Liver (tissue), 9 donors: ENCODE measurements around the gene PLEKHA7. TPM values are rescaled to one million over a fixed set of nuclear protein-coding genes. Genes with fewer than 3 reads are reported as not detected.

Experiments used
- DNase-seq: peaks from one replicate; pipeline ENCODE4 v3.0.0-alpha.2; 2017; ENCODE audit warnings: low spot score
- H3K27ac ChIP-seq, 2 donors: one replicate each; pipeline ENCODE4 v1.7.0; 2013; ENCODE audit warnings: inconsistent platforms in 2 of 2, low read length in 2 of 2, control low read depth in 1 of 2, low read depth in 1 of 2, mild to moderate bottlenecking in 1 of 2
- H3K27me3 ChIP-seq, 4 donors: one replicate each; pipeline versions ENCODE4 v1.6.1 to v1.7.0; 2013; ENCODE audit warnings: low read length in 3 of 4, inconsistent platforms in 1 of 4, mild to moderate bottlenecking in 1 of 4, moderate library complexity in 1 of 4; ENCODE audit not compliant: control insufficient read depth in 4 of 4, insufficient read depth in 4 of 4
- H3K36me3 ChIP-seq, 4 donors: one replicate each; pipeline versions ENCODE4 v1.6.1 to v1.7.0; 2013; ENCODE audit warnings: low read length in 3 of 4, mild to moderate bottlenecking in 3 of 4, low read depth in 1 of 4, moderate library complexity in 1 of 4; ENCODE audit not compliant: control insufficient read depth in 4 of 4, insufficient read depth in 3 of 4
- H3K4me1 ChIP-seq, 4 donors: one replicate each; pipeline versions ENCODE4 v1.6.1 to v1.7.0; 2013; ENCODE audit warnings: low read length in 3 of 4, mild to moderate bottlenecking in 3 of 4, moderate library complexity in 1 of 4; ENCODE audit not compliant: control insufficient read depth in 4 of 4, insufficient read depth in 4 of 4
- H3K4me3 ChIP-seq, 3 donors: one replicate each; pipeline versions ENCODE4 v1.6.1 to v1.7.0; 2013; ENCODE audit warnings: low read length in 3 of 3, control low read depth in 1 of 3, low read depth in 1 of 3, mild to moderate bottlenecking in 1 of 3
- H3K9ac ChIP-seq, 2 donors: one replicate each; pipeline ENCODE4 v1.7.0; 2013; ENCODE audit warnings: low read length in 2 of 2, mild to moderate bottlenecking in 2 of 2, moderate library complexity in 2 of 2, control low read depth in 1 of 2, low read depth in 1 of 2
- H3K9me3 ChIP-seq, 4 donors: one replicate each; pipeline versions ENCODE4 v1.6.1 to v1.7.0; 2013; ENCODE audit warnings: low read length in 3 of 4; ENCODE audit not compliant: control insufficient read depth in 4 of 4
- ATF3 ChIP-seq: IDR thresholded peaks from 2 replicates; pipeline ENCODE4 v1.6.1; 2016; ENCODE audit warnings: antibody characterized with exemption
- CTCF ChIP-seq: fragments of 150-350 bp; IDR thresholded peaks from 2 replicates; pipeline ENCODE4 v1.5.1; 2017; ENCODE audit warnings: improper control_type of control experiment, low read depth, low read length; ENCODE audit not compliant: missing input control
- EGR1 ChIP-seq, 2 donors: IDR thresholded peaks; 2 replicates each; pipeline ENCODE4 v1.6.1; 2016 to 2018; ENCODE audit warnings: antibody characterized with exemption in 2 of 2, low read depth in 2 of 2
- FOXA2 ChIP-seq: IDR thresholded peaks from 2 replicates; pipeline ENCODE4 v1.6.1; 2016; ENCODE audit warnings: antibody characterized with exemption
- GABPA ChIP-seq, 2 donors: IDR thresholded peaks in 1 of 2; conservative IDR thresholded peaks in 1 of 2; 2 replicates each; pipeline ENCODE4 v1.6.1; 2016; ENCODE audit warnings: antibody characterized with exemption in 2 of 2, mild to moderate bottlenecking in 1 of 2, moderate library complexity in 1 of 2
- HNF4G ChIP-seq: IDR thresholded peaks from 2 replicates; pipeline ENCODE4 v1.6.1; 2016; ENCODE audit warnings: antibody characterized with exemption
- JUND ChIP-seq, 2 donors: IDR thresholded peaks; 2 replicates each; pipeline ENCODE4 v1.6.1; 2016; ENCODE audit warnings: antibody characterized with exemption in 2 of 2
- MAX ChIP-seq: IDR thresholded peaks from 2 replicates; pipeline ENCODE4 v1.6.1; 2016; ENCODE audit warnings: antibody characterized with exemption
- NR2F2 ChIP-seq: IDR thresholded peaks from 2 replicates; pipeline ENCODE4 v1.6.1; 2016; ENCODE audit warnings: antibody characterized with exemption
- RAD21 ChIP-seq, 2 donors: IDR thresholded peaks; 2 replicates each; pipeline ENCODE4 v1.6.1; 2016; ENCODE audit warnings: antibody characterized with exemption in 2 of 2, mild to moderate bottlenecking in 2 of 2
- REST ChIP-seq: IDR thresholded peaks from 2 replicates; pipeline ENCODE4 v1.6.1; 2016; ENCODE audit warnings: antibody characterized with exemption, mild to moderate bottlenecking
- RXRA ChIP-seq, 2 donors: IDR thresholded peaks; 2 replicates each; pipeline ENCODE4 v1.6.1; 2017 to 2018; ENCODE audit warnings: antibody characterized with exemption in 2 of 2, mild to moderate bottlenecking in 1 of 2
- SP1 ChIP-seq: IDR thresholded peaks from 2 replicates; pipeline ENCODE4 v1.6.1; 2018; ENCODE audit warnings: antibody characterized with exemption, mild to moderate bottlenecking
- TAF1 ChIP-seq: conservative IDR thresholded peaks from 2 replicates; pipeline ENCODE4 v1.6.1; 2016; ENCODE audit warnings: antibody characterized with exemption, mild to moderate bottlenecking
- YY1 ChIP-seq: IDR thresholded peaks from 2 replicates; pipeline ENCODE4 v1.6.1; 2016; ENCODE audit warnings: antibody characterized with exemption, mild to moderate bottlenecking
- ZBTB33 ChIP-seq: IDR thresholded peaks from 2 replicates; pipeline ENCODE4 v1.6.1; 2016; ENCODE audit warnings: antibody characterized with exemption
- WGBS: extraction: QIAGEN DNeasy Blood & Tissue Kit; methylation state at CpG from one replicate; pipeline ENCODE4 v1.1.7; 2013; 5-methylcytosine and 5-hydroxymethylcytosine counted together
- polyA plus RNA-seq, 2 donors: library from polyadenylated mRNA; stranded (reverse) in 1 of 2; unstranded in 1 of 2; fragments of 200-250 nt in 1 of 2; fragments of >200 nt in 1 of 2; fragmentation: Nextera tagmentation in 1 of 2; extraction: Ambion mirVana in 1 of 2; gene quantifications; one replicate each; pipeline versions ENCODE4 v1.2.1 to v1.2.3, GENCODE V29; 2013 to 2015
- total RNA-seq, 2 donors: library from RNA; depleted of rRNA; stranded (reverse); fragments of >200 nt; gene quantifications; one replicate each; pipeline ENCODE4 v1.2.3, GENCODE V29; 2014
- donor health status: healthy.
- donor health status: healthy.
- donor health status: healthy.
- donor health status: healthy.
- donor health status: healthy.

PLEKHA7 gene
- total and polyA plus RNA-seq, 4 donors = 6.1 to 28.8 (median 8.5) TPM

GRCh38 chr11:16820324-16821092 is 193.7 kb downstream of the PLEKHA7 start (continued):
- peak; percentile 87 for TF ChIP-seq CTCF
- TF ChIP-seq ZBTB33 = no peak
- TF ChIP-seq NR2F2 = peak; percentile 28

- Histone ChIP-seq H3K9me3 (no peaks in the 10 kb centered on the region), H3K4me1 (peaks cover 13 to 36% (median 20%) of the 10 kb centered on the region in 4 donors), H3K27ac (no peak overlapping the region), H3K36me3 (peaks cover 0 to 10% (median 1%) of the 10 kb centered on the region in 4 donors), H3K9ac (no peak overlapping the region), H3K4me3 (no peak overlapping the region), H3K27me3 (no peaks in the 10 kb centered on the region)
- WGBS = 65% methylated on average over 4 of the region's 4 CpGs
- TF ChIP-seq RAD21 (IDR thresholded peaks at IDR 0.05) = peak in 1 of 2 donors; percentile 6
- peak in 1 of 2 donors; percentile 57 for TF ChIP-seq RXRA (IDR thresholded peaks at IDR 0.05)
- TF ChIP-seq YY1 = no peak
- TF ChIP-seq GABPA (IDR thresholded peaks at IDR 0.05 in 1 of 2, conservative IDR thresholded peaks at IDR 0.05 in 1 of 2) = no peak
- TF ChIP-seq SP1 = no peak
- no peak for TF ChIP-seq ZBTB33
- TF ChIP-seq FOXA2 = peak; percentile 20
- no peak for DNase-seq
Observed at GRCh38 chr11:16818284-16818683, 195.9 kb downstream of the PLEKHA7 start.

GRCh38 chr11:16817351-16817750 is 196.9 kb downstream of the PLEKHA7 start:
- H3K4me1 ChIP-seq = peaks cover 13 to 37% (median 20%) of the 10 kb centered on the region in 4 donors
- TF ChIP-seq RXRA (IDR thresholded peaks at IDR 0.05) (no peak), TAF1 (no peak), YY1 (no peak), RAD21 (IDR thresholded peaks at IDR 0.05) (no peak), CTCF (no peak), EGR1 (IDR thresholded peaks at IDR 0.05; ENCODE audit: low read depth in 2 of 2) (no peak), REST (no peak), FOXA2 (no peak), HNF4G (no peak), JUND (IDR thresholded peaks at IDR 0.05) (no peak), MAX (no peak), ATF3 (no peak)

More at GRCh38 chr11:16817351-16817750, 196.9 kb downstream of the PLEKHA7 start:
- no peak for DNase-seq
- Histone ChIP-seq H3K27ac (no peak overlapping the region), H3K9me3 (no peaks in the 10 kb centered on the region), H3K4me3 (no peak overlapping the region), H3K9ac (no peak overlapping the region), H3K36me3 (peaks cover 0 to 17% (median 3%) of the 10 kb centered on the region in 4 donors), H3K27me3 (no peaks in the 10 kb centered on the region)
- 80% methylated on average over 4 of the region's 4 CpGs for WGBS
